ENCODE measurements around the gene ANKLE2.

DNA sequence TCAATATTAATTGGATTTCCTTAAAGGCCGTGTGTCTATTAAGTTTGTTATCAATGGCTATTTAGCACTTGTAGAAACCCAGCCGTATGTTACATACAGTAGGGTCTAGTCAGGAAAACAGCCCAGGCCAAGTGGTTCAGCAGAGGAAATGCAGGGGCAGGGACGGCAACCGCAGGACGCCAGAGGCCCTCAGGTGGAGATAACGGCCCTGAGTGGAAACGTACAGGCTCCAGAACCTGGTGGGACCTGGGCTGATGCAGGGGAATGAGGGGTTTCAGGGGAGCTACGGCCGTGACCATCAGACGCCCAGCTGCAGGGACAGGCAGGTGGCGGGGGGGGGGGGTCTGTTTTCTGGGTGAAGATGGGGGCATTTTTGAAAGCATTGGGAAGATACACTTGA, 3.7 kb upstream of the ANKLE2 start:
- no peak for TF ChIP-seq MXI1 (conservative IDR thresholded peaks at IDR 0.05; ENCODE audit: poor library complexity, severe bottlenecking)
- no peak for TF ChIP-seq EZH2 (IDR thresholded peaks at IDR 0.05; ENCODE audit: borderline replicate concordance, insufficient read depth, low read length, poor library complexity, severe bottlenecking)
- TF ChIP-seq, protein P1, sequence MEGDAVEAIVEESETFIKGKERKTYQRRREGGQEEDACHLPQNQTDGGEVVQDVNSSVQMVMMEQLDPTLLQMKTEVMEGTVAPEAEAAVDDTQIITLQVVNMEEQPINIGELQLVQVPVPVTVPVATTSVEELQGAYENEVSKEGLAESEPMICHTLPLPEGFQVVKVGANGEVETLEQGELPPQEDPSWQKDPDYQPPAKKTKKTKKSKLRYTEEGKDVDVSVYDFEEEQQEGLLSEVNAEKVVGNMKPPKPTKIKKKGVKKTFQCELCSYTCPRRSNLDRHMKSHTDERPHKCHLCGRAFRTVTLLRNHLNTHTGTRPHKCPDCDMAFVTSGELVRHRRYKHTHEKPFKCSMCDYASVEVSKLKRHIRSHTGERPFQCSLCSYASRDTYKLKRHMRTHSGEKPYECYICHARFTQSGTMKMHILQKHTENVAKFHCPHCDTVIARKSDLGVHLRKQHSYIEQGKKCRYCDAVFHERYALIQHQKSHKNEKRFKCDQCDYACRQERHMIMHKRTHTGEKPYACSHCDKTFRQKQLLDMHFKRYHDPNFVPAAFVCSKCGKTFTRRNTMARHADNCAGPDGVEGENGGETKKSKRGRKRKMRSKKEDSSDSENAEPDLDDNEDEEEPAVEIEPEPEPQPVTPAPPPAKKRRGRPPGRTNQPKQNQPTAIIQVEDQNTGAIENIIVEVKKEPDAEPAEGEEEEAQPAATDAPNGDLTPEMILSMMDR (IDR thresholded peaks at IDR 0.05; ENCODE audit: poor library complexity, severe bottlenecking), result no peak

Measured in neural cell (in vitro differentiated cells).